ENCODE measurements around the gene PRPF39. TPM values are rescaled to one million over a fixed set of nuclear protein-coding genes. Genes with fewer than 3 reads are reported as not detected.

PRPF39 gene
- total and polyA plus RNA-seq, 10 of the 15 experiments (the other 5 are each of a cell fraction or from before 2014, with no cell fraction given) = 22.1 to 91.7 (median 36.9) TPM

- Histone ChIP-seq H2AFZ (ENCODE audit: control insufficient read depth, low read depth, low read length) (no peak overlapping the region), H3K4me3 (no peak overlapping the region; the same call in 1 of the 2 replicates), H3K27ac (ENCODE audit: control insufficient read depth, insufficient read depth) (no peak overlapping the region), H3K9me3 (replicated peaks; ENCODE audit: control insufficient read depth, insufficient read depth, low read length) (no peaks in the 10 kb centered on the region), H3K4me1 (ENCODE audit: control insufficient read depth, insufficient read depth, low read length) (no peaks in the 10 kb centered on the region), H3K79me2 (ENCODE audit: control insufficient read depth, insufficient read depth, low read length) (peaks cover 25% of the 10 kb centered on the region), H3K4me2 (ENCODE audit: control insufficient read depth, insufficient read depth) (no peak overlapping the region), H4K20me1 (ENCODE audit: control insufficient read depth, insufficient read depth) (no peaks in the 10 kb centered on the region), H3K9ac (ENCODE audit: control insufficient read depth, insufficient read depth, low read length) (no peak overlapping the region), H3K36me3 (ENCODE audit: control insufficient read depth in 2 of 2, insufficient read depth in 2 of 2, low read length in 1 of 2) (peaks cover 1 to 11% of the 10 kb centered on the region in 2 experiments; a peak in 3 of 4 replicates), H3K27me3 (replicated peaks in 1 of 2; ENCODE audit: control insufficient read depth in 2 of 2, insufficient read depth in 2 of 2, low read length in 1 of 2) (no peaks in the 10 kb centered on the region)
- DNase-seq (ENCODE audit: low read depth, low spot score) (no peak), FAIRE-seq (no peak), ATAC-seq (no peak)
- no peak for TF ChIP-seq MTA2 (IDR thresholded peaks at IDR 0.05; ENCODE audit: low read depth)
- no peak for TF ChIP-seq NBN (IDR thresholded peaks at IDR 0.05)
- no peak for TF ChIP-seq ZZZ3 (IDR thresholded peaks at IDR 0.05; ENCODE audit: control insufficient read depth, insufficient read length, low read depth)
- no peak for TF ChIP-seq IKZF1 (conservative IDR thresholded peaks at IDR 0.05)
- no peak for TF ChIP-seq PML (IDR thresholded peaks at IDR 0.05; ENCODE audit: low read length)
- TF ChIP-seq, protein P1, sequence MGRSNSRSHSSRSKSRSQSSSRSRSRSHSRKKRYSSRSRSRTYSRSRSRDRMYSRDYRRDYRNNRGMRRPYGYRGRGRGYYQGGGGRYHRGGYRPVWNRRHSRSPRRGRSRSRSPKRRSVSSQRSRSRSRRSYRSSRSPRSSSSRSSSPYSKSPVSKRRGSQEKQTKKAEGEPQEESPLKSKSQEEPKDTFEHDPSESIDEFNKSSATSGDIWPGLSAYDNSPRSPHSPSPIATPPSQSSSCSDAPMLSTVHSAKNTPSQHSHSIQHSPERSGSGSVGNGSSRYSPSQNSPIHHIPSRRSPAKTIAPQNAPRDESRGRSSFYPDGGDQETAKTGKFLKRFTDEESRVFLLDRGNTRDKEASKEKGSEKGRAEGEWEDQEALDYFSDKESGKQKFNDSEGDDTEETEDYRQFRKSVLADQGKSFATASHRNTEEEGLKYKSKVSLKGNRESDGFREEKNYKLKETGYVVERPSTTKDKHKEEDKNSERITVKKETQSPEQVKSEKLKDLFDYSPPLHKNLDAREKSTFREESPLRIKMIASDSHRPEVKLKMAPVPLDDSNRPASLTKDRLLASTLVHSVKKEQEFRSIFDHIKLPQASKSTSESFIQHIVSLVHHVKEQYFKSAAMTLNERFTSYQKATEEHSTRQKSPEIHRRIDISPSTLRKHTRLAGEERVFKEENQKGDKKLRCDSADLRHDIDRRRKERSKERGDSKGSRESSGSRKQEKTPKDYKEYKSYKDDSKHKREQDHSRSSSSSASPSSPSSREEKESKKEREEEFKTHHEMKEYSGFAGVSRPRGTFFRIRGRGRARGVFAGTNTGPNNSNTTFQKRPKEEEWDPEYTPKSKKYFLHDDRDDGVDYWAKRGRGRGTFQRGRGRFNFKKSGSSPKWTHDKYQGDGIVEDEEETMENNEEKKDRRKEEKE (IDR thresholded peaks at IDR 0.05) = no peak
- no TSS peak for BruUV-seq (replicated peaks)
- SMC1A ChIA-PET (ENCODE audit: uncharacterized antibody, unreplicated experiment) = interaction anchor here (0.8 to 1.6 kb wide), 9 partner anchors 9 to 44 kb away, joined by 3 to 8 read pairs (median 4); no protein-coding TSS in a partner anchor
- 92% methylated on average over 1 of the region's 1 CpG for WGBS (ENCODE audit: insufficient coverage, insufficient replicate concordance, low lambda C conversion rate, missing lambda C conversion rate)
- intact Hi-C loops (cut with micrococcal nuclease; ENCODE audit: unreplicated experiment) (no loop called here), in situ Hi-C loops (cut with MboI) (no loop called here)
- RAD21 ChIA-PET (ENCODE audit: unreplicated experiment) = interaction anchor here (0.9 to 1.6 kb wide), 6 partner anchors 18 to 215 kb away, joined by 3 to 7 read pairs (median 4); no protein-coding TSS in a partner anchor
- POLR2A ChIA-PET = interaction anchor here (1.1 to 1.6 kb wide), 3 partner anchors 37 to 232 kb away, joined by 3 to 5 read pairs (median 3); a partner anchor contains a TSS
- CTCF ChIA-PET = interaction anchor here (0.5 to 1.8 kb wide), 8 partner anchors 12 to 215 kb away, joined by 3 to 8 read pairs (median 3); no protein-coding TSS in a partner anchor
Measured at GRCh38 chr14:45128963-45129629, 45.2 kb downstream of the PRPF39 start.
